ENCODE results near the gene CTNNA3.

CTNNA3 gene

DNA sequence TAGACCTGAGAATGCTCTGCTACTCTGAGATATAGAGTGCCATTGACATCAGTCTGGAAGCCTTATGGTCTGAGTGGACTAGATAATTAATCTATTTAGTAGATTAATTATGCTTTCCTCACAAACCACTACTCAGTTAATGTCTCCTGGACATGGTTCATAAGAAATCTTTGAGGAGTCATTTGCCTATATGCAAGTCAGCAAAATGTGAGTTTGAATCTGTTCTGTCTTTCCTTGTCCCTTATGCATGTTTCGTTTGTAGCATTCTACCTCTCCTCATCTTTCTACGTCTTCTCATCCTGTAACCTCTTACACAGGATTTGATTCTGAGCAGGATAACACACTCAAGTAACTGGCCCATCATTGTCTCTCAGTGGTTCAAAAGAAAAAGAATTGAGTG lies 1505.6 kb downstream of the CTNNA3 start:
- H3K4me3 ChIP-seq (ENCODE audit: low read length), result no peak overlapping the region
- H3K4me1 ChIP-seq (ENCODE audit: insufficient read depth, low read length), result no peaks in the 10 kb centered on the region
- no peaks in the 10 kb centered on the region for H3K36me3 ChIP-seq (ENCODE audit: insufficient read depth, low read depth, low read length)
- no peak overlapping the region for H3K27ac ChIP-seq (ENCODE audit: low read length)
- no peaks in the 10 kb centered on the region for H3K27me3 ChIP-seq (ENCODE audit: insufficient read depth, low read length)
- no peaks in the 10 kb centered on the region for H3K9me3 ChIP-seq (ENCODE audit: insufficient read depth, low read depth, low read length)
- no peak overlapping the region for H3K9ac ChIP-seq (ENCODE audit: low read depth, low read length)

DNA sequence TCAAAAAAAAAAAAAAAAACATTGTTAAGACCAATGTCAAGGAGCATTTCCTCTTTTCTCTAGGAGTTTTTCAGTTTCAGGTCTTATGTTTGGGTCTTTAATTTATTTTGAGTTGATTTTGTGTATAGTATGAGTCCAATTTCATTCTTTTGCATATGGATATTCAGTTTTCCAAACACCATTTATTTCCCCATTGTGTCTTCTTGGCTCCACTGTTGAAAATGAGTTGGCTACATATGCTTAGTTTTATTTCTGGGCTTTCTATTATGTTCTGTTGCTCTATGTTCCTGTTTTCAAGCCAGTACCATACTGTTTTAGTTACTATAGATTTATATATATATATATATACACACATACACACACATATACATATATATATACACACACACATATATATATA lies 1506.7 kb downstream of the CTNNA3 start:
- no peak overlapping the region for H3K4me3 ChIP-seq (ENCODE audit: low read length)
- no peak overlapping the region for H3K9ac ChIP-seq (ENCODE audit: low read depth, low read length)
- H3K27ac ChIP-seq (ENCODE audit: low read length), result no peak overlapping the region

DNA sequence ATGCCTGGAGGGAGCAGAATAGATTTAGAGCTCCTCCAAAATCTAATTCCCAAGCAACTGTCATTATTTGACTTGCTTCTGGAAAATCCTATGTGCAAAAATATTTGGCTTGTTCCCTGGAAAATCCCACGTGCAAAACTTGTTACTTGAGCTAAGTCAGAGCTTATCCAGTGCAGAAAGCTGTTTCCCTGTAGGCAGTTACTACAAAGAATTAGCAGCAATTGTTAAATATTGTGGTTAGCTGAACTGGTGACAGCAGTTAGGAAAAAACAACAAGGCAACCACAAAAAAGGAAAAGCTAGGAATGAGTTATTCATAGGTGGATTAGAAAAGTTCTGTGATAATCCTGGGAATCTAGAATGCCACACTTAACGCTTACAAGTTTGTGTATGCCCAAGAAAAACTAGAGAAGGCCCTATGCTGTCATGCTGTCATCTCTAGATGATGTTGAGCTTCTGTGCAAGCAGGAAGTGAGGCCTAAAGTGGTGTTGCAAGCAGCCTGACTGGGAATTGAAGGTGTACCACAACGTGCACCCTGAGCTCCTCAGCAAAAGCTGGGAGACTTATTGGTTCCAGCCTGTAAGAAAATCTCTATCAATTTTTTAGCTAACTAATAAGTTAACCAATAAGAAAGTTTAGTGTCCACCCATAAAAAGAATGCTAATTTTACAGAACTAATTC lies 1508.8 kb downstream of the CTNNA3 start:
- Histone ChIP-seq H3K4me1 (ENCODE audit: insufficient read depth, low read length) (no peaks in the 10 kb centered on the region), H3K36me3 (ENCODE audit: insufficient read depth, low read depth, low read length) (no peaks in the 10 kb centered on the region), H3K9me3 (ENCODE audit: insufficient read depth, low read depth, low read length) (no peaks in the 10 kb centered on the region), H3K27me3 (ENCODE audit: insufficient read depth, low read length) (no peaks in the 10 kb centered on the region), H3K4me3 (ENCODE audit: low read length) (no peak overlapping the region), H3K9ac (ENCODE audit: low read depth, low read length) (no peak overlapping the region), H3K27ac (ENCODE audit: low read length) (no peak overlapping the region)

More for the DNA sequence above, 1506.7 kb downstream of the CTNNA3 start:
- Histone ChIP-seq H3K27me3 (ENCODE audit: insufficient read depth, low read length) (no peaks in the 10 kb centered on the region), H3K4me1 (ENCODE audit: insufficient read depth, low read length) (no peaks in the 10 kb centered on the region), H3K9me3 (ENCODE audit: insufficient read depth, low read depth, low read length) (no peaks in the 10 kb centered on the region), H3K36me3 (ENCODE audit: insufficient read depth, low read depth, low read length) (no peaks in the 10 kb centered on the region)

DNA sequence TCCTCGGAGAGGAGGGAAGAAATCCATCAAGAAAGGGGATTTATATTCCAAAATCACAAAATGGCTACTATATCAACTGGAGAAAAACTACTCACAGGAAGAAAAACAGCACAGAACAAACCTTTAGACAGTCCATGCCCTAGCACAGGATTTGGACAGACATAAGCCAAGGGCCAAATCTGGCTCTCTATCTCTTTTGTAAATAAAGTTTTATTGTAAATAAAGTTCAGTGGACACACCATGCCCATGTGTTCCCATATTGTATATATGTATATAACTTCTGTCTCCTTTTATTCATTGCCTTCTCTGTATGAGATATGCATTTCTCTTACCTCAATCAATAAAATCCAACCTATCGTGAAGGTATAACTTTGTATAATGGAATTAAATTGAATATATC lies 1513.0 kb downstream of the CTNNA3 start:
- no peaks in the 10 kb centered on the region for H3K4me1 ChIP-seq (ENCODE audit: insufficient read depth, low read length)
- no peaks in the 10 kb centered on the region for H3K9me3 ChIP-seq (ENCODE audit: insufficient read depth, low read depth, low read length)
- no peaks in the 10 kb centered on the region for H3K27me3 ChIP-seq (ENCODE audit: insufficient read depth, low read length)
- no peak overlapping the region for H3K4me3 ChIP-seq (ENCODE audit: low read length)
- no peaks in the 10 kb centered on the region for H3K36me3 ChIP-seq (ENCODE audit: insufficient read depth, low read depth, low read length)
- H3K9ac ChIP-seq (ENCODE audit: low read depth, low read length), result no peak overlapping the region
- H3K27ac ChIP-seq (ENCODE audit: low read length), result no peak overlapping the region

DNA sequence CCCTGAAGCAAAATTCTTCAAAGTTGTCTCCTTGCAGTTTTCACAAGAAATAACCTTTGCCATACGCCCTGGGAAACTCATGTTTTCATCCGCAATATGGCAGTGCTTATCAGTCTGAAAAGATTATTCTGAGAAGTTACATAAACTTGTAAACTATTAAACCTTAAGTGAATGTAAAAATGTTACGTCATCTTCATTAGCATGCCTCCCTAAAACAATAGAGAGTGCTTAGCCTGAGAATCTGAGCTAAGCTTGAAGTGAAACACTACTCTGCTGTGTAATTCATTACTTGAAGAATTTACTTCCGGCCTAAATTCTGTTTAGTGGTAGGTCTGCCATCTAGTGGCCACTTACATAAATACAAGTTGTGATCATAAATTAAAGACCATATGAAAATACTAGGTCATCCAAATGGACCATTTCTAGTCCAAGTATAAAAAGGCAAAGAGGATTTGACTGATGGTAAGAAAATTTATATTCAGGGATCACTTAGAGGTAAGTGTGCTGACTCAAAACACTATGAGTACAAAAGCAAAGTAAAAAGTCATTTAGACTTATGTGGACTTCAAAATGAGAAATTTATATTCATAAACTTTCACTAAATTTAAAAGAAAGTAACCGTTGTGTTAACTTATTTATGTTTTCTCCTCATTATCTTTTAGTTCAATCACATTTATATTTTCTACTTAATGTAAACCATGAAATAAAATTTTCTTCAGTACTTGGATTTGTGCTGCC lies 1515.2 kb downstream of the CTNNA3 start:
- H3K4me3 ChIP-seq (ENCODE audit: low read length), result no peak overlapping the region
- no peaks in the 10 kb centered on the region for H3K4me1 ChIP-seq (ENCODE audit: insufficient read depth, low read length)
- no peaks in the 10 kb centered on the region for H3K27me3 ChIP-seq (ENCODE audit: insufficient read depth, low read length)
- H3K9me3 ChIP-seq (ENCODE audit: insufficient read depth, low read depth, low read length), result no peaks in the 10 kb centered on the region
- no peak overlapping the region for H3K9ac ChIP-seq (ENCODE audit: low read depth, low read length)
- H3K36me3 ChIP-seq (ENCODE audit: insufficient read depth, low read depth, low read length), result no peaks in the 10 kb centered on the region
- no peak overlapping the region for H3K27ac ChIP-seq (ENCODE audit: low read length)

DNA sequence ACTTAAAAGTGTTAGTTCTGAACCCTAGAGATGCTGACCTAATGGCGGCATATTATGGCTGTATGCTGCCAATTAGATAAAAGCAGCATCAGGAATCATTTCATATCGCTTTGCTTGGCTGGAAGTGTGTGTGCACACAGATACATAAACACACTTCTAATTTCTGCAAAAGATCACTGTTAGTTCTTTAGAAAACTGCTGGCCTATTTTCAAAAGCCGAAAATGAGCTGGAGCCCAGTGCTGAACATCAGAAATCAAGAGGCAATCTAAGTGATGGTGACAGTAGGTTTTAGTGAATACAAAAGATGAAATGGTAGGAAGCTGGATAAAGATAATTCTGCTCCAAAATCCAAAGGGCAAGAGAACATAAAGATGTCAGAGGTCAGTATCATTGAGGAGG lies 1516.0 kb downstream of the CTNNA3 start:
- no peak overlapping the region for H3K4me3 ChIP-seq (ENCODE audit: low read length)
- no peaks in the 10 kb centered on the region for H3K36me3 ChIP-seq (ENCODE audit: insufficient read depth, low read depth, low read length)
- no peaks in the 10 kb centered on the region for H3K4me1 ChIP-seq (ENCODE audit: insufficient read depth, low read length)
- H3K27me3 ChIP-seq (ENCODE audit: insufficient read depth, low read length), result no peaks in the 10 kb centered on the region
- H3K9me3 ChIP-seq (ENCODE audit: insufficient read depth, low read depth, low read length), result no peaks in the 10 kb centered on the region
- H3K27ac ChIP-seq (ENCODE audit: low read length), result no peak overlapping the region
- H3K9ac ChIP-seq (ENCODE audit: low read depth, low read length), result no peak overlapping the region

DNA sequence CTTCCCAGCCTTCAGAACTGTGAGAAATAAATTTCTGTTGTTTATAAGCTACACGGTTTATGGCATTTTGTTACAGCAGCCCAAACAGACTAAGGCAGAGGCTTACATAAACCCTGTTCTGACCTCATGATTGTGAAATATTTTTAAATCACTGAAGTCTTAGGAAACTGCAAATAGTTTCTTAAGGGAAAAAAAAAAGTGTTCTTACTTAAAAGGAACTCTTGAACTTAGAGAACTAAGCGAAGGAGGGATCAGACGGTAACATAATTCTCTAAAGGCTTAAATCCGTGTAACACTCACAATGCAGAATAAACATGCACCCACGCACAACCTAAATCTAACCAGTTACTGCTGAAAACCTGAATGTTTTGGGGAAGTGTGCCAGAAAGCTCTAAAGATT lies 1519.2 kb downstream of the CTNNA3 start:
- H3K9ac ChIP-seq (ENCODE audit: low read depth, low read length), result no peak overlapping the region
- H3K27ac ChIP-seq (ENCODE audit: low read length), result no peak overlapping the region
- no peaks in the 10 kb centered on the region for H3K9me3 ChIP-seq (ENCODE audit: insufficient read depth, low read depth, low read length)
- H3K27me3 ChIP-seq (ENCODE audit: insufficient read depth, low read length), result no peaks in the 10 kb centered on the region
- H3K4me3 ChIP-seq (ENCODE audit: low read length), result no peak overlapping the region
- H3K4me1 ChIP-seq (ENCODE audit: insufficient read depth, low read length), result no peaks in the 10 kb centered on the region
- H3K36me3 ChIP-seq (ENCODE audit: insufficient read depth, low read depth, low read length), result no peaks in the 10 kb centered on the region

DNA sequence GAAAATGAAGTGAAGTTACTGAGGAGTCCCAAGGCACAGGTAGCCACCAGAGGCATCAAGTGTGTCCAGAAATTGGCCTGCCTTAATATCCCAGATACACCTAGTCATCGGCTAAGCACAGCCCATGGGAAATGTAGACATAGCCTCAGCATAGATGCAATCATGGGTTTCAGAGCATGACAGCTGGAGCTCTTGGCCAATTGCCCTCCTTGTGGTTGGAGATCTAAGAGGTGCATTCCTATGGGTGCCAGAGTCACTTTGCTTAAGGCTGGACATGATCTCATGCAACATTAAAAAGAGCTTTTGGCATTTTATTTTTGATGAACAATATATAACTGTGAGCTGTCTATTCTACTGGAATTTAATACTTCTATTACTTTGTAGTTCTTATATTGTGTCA lies 1528.2 kb downstream of the CTNNA3 start:
- no peaks in the 10 kb centered on the region for H3K9me3 ChIP-seq (ENCODE audit: insufficient read depth, low read depth, low read length)
- no peaks in the 10 kb centered on the region for H3K36me3 ChIP-seq (ENCODE audit: insufficient read depth, low read depth, low read length)
- H3K27ac ChIP-seq (ENCODE audit: low read length), result no peak overlapping the region
- H3K9ac ChIP-seq (ENCODE audit: low read depth, low read length), result no peak overlapping the region
- H3K27me3 ChIP-seq (ENCODE audit: insufficient read depth, low read length), result no peaks in the 10 kb centered on the region
- no peak overlapping the region for H3K4me3 ChIP-seq (ENCODE audit: low read length)
- no peaks in the 10 kb centered on the region for H3K4me1 ChIP-seq (ENCODE audit: insufficient read depth, low read length)

DNA sequence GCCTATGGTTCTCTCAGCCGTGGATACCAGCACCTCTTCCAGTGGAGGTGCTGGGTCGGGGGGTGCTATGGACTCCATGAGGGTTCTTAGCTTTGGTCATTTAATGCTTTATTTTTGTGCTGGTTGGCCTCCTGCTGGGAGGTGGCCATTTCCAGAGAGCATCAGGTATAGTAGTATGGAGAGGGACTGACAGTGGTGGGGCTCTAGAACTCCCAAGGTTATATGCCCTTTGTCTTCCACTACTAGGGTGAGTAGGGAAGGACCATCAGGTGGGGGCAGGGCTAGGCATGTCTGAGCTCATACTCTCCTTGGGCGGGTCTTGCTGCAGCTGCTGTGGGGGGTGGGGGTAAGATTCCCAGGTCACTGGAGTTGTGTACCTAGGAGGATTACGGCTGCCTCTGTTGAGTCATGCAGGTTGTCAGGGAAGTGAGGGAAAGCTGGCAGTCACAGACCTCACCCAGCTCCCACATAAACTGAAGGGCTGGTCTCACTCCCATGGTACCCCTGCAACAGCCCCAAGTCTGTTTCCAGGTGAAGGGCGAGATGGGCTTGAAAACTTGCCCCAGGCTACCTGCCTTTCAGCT lies 1533.3 kb downstream of the CTNNA3 start:
- Histone ChIP-seq H3K27me3 (ENCODE audit: insufficient read depth, low read length) (no peaks in the 10 kb centered on the region), H3K4me3 (ENCODE audit: low read length) (no peak overlapping the region), H3K9ac (ENCODE audit: low read depth, low read length) (no peak overlapping the region), H3K27ac (ENCODE audit: low read length) (no peak overlapping the region), H3K4me1 (ENCODE audit: insufficient read depth, low read length) (no peaks in the 10 kb centered on the region), H3K36me3 (ENCODE audit: insufficient read depth, low read depth, low read length) (no peaks in the 10 kb centered on the region), H3K9me3 (ENCODE audit: insufficient read depth, low read depth, low read length) (peaks cover 3% of the 10 kb centered on the region; the same call in 1 of the 2 replicates)

DNA sequence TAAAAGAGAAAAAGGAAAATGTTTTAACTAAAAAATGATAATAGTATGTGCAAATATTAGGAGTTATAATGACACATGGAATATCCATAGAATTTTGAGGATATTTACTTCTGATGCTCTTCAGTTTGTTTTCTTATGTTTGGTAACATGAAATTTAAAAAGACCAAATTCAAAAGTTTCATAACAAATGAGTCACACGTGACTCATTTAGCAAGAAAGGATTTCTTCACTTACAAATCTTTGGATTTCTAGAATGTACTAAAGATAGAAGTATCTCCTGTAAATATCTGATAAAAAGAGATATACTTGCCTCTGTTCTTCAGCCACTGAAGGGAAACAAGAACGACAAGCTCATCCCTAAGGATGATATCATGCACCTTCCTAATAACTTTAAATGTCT lies 1544.6 kb downstream of the CTNNA3 start:
- H3K9me3 ChIP-seq (ENCODE audit: insufficient read depth, low read depth, low read length), result no peaks in the 10 kb centered on the region

DNA sequence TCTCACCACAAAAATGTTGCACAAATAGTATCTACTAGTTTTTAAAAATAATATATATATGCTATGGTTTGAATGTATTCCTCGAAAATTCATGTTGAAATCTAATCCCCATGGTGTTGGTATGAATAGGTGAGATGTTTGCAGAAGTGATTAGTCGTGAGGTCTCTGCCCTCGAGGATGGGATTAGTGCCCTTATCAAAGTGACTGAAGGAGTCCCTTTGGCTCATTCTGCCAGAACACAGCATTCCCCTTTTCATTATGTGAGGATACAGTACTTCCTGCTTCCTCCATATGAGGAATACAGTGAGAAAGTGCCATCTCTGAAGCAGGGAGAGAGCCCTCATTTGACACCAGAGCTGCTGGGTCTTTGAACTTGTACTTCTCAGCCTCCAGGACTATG lies 1547.7 kb downstream of the CTNNA3 start:
- H3K9ac ChIP-seq (ENCODE audit: low read depth, low read length), result no peak overlapping the region
- H3K27ac ChIP-seq (ENCODE audit: low read length), result no peak overlapping the region
- no peaks in the 10 kb centered on the region for H3K27me3 ChIP-seq (ENCODE audit: insufficient read depth, low read length)
- H3K4me3 ChIP-seq (ENCODE audit: low read length), result no peak overlapping the region
- H3K36me3 ChIP-seq (ENCODE audit: insufficient read depth, low read depth, low read length), result no peaks in the 10 kb centered on the region
- no peaks in the 10 kb centered on the region for H3K4me1 ChIP-seq (ENCODE audit: insufficient read depth, low read length)
- no peaks in the 10 kb centered on the region for H3K9me3 ChIP-seq (ENCODE audit: insufficient read depth, low read depth, low read length)

More for the DNA sequence above, 1544.6 kb downstream of the CTNNA3 start:
- no peak overlapping the region for H3K4me3 ChIP-seq (ENCODE audit: low read length)
- H3K27ac ChIP-seq (ENCODE audit: low read length), result no peak overlapping the region
- no peak overlapping the region for H3K9ac ChIP-seq (ENCODE audit: low read depth, low read length)
- H3K36me3 ChIP-seq (ENCODE audit: insufficient read depth, low read depth, low read length), result no peaks in the 10 kb centered on the region
- no peaks in the 10 kb centered on the region for H3K4me1 ChIP-seq (ENCODE audit: insufficient read depth, low read length)
- no peaks in the 10 kb centered on the region for H3K27me3 ChIP-seq (ENCODE audit: insufficient read depth, low read length)

DNA sequence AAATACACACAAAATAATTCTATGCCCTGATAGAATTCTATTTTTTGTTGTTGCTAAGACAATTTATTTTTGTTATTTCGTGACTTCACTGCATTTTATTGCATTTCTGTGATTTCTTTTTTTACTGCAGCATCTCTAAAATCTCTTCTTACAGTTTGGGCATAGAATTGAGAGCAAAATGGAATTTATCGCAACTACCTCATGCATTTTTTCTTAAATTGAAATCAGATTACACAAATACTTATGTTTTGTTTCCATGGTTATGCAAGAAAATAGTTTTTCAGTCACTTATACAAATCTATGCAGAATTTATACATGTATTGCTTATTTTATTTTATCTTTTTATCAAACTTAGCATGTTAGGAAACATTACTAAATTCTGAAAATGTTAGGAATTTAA lies 1552.0 kb downstream of the CTNNA3 start:
- Histone ChIP-seq H3K4me3 (ENCODE audit: low read length) (no peak overlapping the region), H3K4me1 (ENCODE audit: insufficient read depth, low read length) (no peaks in the 10 kb centered on the region), H3K36me3 (ENCODE audit: insufficient read depth, low read depth, low read length) (no peaks in the 10 kb centered on the region), H3K9me3 (ENCODE audit: insufficient read depth, low read depth, low read length) (no peaks in the 10 kb centered on the region), H3K27ac (ENCODE audit: low read length) (no peak overlapping the region), H3K9ac (ENCODE audit: low read depth, low read length) (no peak overlapping the region), H3K27me3 (ENCODE audit: insufficient read depth, low read length) (no peaks in the 10 kb centered on the region)
